NCI-H446 (cell line): ENCODE data around the gene TREX2.
A peak's percentile ranks its signal among the peaks of the same experiment; 100 is the strongest.

Source experiments
- DNase-seq, 2 experiments: peaks; one replicate each; lab custom pipeline; 2025; lab: John Stamatoyannopoulos, UW

Gene TREX2

DNA sequence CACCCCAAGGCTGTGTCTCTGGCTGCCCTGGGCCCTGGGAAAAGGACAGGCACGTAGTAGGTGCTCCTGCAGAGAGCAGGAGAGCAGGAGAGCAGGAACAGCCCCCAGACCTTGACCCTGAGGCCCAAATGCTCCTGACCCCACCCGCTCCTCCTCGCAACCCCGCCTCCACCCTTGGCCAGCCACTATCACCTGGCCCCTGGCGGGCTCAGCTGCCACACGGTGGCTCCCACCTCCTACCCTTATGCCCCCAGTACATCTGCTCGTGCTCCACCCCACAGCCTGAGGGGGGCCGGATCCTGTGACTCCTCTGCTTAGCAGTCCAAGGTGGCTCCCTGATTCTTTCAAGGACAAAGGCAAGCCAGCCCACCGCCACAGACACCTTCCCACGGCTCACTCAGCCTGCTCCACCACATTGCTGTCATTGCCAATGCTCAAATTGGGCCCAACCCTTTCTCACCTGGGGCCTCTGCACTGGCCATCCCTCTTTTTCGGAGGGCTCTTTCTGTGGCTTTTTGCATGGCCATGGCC is 30.0 kb upstream of the TREX2 start:
- DNase-seq: no peak

DNA sequence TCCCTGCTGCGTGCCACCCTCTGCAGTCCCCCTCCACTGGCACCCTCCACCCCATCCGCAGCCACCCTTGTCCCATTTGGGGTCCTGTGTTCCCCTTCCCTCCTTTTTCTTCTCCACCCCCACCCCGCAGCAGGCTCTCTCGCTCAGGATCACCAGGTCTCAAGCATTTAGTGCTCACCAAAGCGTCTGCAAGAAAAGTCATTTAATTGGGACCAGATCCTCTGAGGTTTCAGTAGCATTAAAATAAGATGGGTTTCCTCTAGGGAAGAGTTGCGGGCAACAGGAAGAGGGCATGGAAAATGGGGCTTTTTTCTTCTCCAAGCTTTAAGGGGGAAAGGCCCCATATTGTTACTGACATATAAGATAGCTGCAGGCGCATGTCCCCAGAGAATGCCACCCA is 29.4 kb upstream of the TREX2 start:
- no peak for DNase-seq

DNA sequence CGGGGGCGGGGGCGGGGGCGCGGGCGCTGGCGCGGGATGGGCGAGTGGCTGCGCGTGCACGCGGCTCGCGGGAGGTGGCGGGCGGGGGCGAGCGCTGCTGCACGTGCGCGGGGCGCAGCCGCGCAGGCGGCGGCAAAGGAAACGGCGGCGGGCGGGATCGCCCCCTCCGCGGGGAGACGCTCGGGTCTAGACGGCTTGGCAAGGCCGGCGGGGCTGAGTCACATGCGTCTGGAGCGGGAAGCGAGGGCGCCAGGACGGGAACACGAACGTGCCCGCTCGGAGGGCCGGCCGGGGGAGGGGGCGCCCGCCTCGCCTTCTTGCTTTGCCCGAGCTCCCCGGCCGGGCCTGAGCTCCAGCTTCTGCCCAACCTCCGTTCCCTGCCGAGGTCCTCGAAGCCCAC is 28.9 kb upstream of the TREX2 start:
- no peak for DNase-seq

DNA sequence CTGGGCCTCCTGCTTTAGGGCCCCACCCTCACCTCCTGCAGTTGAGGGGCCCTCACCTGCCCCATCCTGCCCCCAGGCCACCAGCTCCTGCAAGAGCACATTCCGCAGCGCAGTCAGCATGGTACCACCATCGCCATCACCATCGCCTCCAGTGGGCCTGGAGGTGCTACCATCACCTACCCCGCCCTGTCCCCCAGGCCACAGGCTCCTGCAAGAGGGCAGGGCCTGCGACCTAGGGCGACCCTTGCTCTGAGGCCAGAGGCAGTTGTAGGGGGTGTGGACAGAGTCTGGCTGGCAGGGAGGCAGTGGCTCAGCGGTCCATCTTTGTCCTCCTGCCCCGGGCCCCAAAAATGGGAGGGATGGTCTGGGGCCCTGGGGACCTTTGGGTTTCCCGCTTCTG is 28.4 kb upstream of the TREX2 start:
- DNase-seq: no peak

DNA sequence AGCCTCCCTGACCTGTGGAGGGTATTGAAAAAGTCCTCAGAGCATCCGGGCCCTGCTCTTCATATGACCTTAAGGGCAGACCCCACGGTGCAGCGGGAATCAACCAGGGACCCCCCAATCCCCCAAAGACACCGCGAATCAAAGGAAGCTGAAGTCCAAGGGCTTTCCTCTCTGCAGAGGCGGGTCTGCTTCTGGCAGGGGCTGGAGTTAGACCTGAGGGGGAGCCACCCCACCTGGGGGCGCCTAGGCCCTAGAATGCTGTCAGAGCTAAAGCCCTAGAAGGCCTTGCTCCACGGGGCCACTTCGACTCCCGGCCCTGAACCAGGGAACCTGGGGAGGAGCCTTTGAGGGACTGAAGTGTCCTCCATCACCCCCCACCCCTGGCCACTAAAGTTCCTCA is 27.3 kb upstream of the TREX2 start:
- no peak for DNase-seq

DNA sequence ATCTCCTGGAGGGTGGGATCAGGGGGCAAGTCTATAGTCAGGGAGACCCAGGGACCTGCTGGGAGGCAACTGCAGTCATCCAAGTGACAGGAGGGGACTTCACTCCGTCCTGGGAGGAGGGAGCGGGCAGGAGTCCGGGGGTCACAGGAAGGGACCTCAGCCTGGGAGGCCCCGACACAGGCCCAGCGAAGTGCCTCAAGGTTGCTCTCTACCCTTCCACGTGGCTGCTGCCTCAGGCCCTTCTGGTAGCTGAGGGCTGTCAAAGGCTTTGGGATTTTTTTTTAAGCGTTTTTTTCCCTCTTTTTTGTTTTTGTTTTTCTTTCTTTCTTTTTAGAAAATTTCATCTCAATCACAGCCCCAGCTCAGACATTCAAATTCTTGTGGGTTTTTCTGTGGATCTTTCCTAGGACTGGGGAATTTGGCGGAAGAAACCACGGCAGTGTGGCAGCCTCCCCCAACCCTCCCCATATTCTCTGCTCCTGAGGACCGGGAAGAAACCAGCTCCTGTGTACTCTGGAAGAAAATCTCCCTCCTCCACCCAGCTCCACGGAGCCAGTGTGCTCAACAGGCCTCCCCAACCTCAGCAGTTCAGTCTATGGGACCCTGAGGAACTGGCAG is 25.9 kb upstream of the TREX2 start:
- DNase-seq: no peak

DNA sequence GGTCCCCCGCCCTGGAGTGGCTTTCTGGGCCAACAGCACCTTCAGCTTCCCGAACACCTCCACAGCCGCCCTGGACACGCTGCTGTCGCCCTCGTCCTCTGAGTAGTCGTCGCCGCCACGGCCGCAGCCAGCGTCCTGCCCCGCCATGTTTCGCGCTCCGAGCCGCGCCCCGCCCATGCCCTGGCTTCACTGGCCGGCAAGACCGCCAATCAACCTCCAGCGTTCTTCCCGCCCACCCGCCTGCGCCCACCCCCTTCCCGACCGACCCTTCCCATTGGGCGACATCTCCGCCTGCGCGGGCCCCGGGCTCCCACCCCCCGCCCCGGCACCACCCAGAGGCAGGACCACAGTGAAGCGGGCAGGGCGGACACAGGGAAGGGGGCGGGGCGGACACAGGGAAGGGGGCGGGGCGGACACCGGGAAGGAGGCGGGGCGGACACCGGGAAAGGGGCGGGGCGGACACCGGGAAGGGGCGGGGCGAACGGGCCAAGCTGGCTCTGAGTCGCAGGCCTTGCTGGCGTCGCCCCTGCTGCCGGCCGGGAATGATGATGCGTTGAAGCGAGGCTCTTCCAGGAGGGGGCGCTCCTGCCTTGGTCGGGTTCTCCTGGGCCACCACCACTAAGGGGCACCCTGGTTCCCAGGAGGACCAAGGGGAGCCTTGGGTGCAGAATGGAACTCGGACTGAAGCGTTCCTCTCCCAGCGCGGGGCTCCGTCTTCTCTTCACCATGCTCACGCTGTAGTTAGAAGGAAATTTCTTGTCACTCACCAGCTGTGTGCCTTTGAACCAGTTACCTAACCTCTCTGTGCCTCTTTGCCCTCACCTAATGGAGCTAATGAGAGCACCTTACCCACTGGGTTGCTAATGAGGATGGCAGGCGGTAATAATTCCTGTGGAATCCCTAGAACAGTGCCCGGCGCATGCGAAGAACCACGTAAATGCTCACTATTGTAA is 24.8 kb upstream of the TREX2 start, which contains the start of gene HAUS7:
Gene HAUS7 (minus strand): TSS at position 166 of the 953 bp plus-strand sequence. CDS start 19 bp downstream, at position 147.
- DNase-seq: peak; percentile 88 to 92

DNA sequence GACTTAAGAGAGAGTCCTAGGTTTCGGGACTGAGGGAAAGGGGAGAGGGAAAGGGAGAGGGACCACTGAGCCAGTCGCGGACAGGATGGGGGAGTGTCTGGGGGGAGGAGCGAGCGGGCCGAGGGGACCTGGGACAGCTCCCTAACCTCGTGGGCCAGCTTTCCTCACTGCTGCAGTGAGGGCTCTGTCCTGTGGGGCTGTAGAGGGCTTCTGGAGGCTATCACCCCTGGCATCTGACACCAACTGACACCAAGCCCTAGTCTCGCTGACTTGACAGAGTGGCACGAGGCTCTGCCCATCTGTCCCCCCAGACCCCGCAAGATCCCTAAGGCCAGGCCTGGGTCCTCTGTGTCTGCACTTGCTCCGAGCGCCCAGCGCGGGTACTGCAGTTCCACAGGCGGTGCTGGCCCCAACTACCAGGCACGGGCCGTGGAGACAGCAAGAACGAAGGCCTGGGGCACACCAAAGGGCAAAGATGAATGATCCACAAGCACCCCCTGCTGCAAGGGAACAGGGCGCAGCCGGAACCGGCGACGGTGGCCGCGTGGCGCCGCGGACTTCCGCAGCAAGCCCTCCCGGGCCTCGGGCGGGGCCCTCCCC is 24.1 kb upstream of the TREX2 start:
- peak in 1 of 2 experiments; percentile 5 for DNase-seq

DNA sequence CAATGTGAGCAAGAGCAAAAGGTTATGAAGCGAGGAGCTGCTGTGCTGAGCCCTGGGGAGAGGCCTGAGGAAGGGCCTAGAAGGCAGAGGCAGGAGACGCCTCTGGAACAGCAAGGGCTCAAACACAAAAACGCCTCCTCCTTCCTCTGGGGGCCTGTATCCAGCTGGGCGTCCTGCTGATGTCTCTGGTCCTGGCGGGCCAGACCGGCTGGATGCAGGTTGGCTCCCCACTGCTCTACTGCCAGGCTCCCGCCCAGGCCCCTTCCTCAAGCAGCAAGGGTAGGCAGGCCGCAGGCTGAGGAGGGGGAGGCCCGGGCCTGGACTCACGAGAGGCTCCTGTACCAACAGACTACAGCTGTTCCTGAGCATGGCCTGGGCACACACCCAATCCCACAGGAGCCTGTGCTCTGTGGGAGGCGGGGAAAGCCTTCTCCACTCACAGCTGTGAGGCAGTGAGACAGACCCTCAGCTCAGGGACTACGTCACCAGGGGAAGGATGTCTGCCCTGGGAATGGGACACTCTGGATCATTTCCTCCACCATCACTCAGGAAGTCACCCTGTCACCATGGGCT is 22.2 kb upstream of the TREX2 start:
- DNase-seq: peak; percentile 8 to 69

DNA sequence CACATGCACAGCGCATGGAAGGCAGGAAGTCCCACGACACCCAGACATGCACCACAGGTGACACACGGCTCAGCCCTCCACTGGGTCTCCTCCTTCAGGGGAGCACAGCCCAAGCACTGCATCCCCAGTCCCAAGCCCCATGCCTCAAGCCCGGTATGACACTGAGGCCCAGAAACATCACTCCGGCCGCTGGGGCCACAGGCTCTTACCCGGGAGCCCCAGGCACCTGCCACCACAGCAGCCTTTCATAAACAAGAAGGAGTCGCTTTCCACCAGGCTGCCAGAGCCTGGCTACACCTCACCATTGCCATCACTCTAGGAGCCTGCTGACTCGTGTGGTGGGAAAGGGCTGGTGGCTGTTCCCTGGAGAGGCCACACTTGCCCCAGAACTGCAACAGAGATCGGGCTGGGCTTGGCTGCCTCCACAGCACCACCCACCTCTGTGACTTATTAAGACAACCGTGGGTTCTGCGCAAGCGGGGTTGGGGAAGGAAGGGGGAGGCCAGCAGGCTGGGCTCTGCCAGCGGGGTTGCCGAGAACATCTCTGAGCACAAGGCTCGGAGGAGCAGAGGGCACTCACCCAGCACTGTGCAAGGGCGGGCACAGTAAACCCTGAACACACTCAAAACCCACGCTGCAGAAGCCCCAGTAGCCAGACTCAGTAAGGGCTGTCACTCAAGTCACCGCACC is 20.0 kb upstream of the TREX2 start:
- DNase-seq: no peak

DNA sequence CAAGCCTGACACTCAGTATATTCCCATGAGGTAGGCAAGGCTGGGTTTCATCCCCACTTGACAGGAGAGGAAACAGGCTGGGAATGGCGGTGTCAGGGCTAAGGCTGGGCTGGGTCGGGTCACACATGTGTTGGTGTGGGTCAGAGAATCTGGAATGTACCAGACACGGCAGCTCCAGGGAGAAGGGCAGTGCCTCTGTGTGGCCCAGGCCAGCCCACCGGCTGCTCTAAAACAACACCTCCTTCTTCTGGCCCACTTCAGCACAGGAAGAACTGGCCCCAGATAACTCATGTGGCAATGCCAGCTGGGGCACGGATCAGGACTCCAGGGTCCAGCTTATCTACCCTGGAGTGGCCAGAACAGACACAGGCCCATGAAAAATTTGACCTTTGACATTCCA is 18.3 kb upstream of the TREX2 start:
- DNase-seq: no peak

DNA sequence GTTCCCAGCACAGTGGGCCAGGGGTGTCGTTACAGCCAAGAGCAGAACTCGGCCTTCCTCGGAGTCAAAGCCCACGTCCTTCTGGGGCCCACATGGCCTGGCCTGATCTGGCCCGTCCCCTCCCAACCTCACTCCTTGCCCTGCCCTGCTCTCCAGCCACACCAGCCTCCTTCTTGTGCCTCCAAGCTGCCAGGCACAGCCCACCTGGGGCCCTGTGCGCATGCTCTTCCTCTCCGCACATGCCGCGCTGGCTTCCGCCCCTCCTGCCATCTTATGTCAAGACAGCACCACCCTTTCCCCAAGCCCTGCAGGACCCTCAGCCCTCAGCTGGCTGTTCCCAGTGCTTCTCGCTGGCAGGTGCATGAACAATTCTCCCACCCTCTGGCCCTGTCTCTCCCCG is 17.7 kb upstream of the TREX2 start:
- DNase-seq: no peak

DNA sequence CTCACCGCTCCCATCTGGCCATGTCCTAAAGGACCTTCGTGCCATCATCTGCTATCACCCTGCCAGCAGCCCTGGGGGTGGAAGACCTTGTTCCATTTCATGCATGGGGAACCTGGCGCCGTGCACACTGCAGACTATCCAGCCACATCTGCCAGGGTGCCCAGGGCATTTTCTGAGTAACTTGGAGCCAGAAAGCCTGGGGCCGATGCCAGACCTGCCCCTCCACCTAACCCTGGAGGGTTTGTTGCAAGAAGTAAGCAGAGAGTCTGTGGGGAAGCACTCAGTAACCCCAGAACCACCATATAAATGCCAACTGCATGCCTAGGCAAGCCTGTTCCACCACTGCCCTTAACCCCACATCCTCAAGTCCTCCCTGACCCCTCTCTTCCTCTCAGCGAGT is 17.2 kb upstream of the TREX2 start:
- peak; percentile 13 to 79 for DNase-seq

DNA sequence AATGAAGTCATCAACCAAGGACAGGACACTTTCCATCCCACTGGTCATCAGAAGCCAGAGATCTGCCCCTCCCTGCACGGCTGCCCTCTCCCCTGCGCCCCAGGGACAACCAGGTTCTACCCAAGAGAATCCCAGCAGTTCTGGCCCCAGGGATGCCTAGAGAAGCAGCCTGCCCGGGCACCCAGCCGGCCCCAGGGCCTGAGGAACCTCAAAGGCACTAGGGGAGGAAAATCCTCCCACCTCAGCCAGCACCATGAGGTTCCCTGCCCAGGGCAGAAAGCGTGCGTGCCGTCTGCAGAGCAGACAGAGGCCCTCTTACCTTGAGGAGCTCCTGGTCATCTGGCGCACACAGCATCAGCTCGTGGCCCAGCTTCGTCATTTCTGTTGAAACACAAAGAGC is 16.4 kb upstream of the TREX2 start:
- DNase-seq: no peak

DNA sequence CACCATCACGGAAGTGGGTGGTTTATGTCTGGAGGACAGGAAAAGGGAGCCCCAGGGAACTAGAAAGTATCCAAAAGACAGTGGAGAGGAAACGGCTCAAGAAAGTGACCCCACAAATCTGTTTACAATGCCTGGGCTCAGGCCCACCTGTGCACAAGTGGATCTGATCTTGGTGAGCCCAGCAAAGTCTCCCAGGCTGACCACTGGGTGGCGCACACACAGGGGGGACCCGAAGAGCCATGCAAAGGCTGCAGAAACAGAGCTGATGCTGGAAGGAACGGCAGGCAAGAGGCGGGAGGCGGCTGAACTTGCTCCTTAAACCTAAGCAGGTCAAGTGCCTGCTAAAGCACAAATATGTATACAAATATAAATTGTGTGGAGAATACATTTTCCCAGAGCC is 15.0 kb upstream of the TREX2 start:
- peak in 1 of 2 experiments; percentile 32 for DNase-seq

DNA sequence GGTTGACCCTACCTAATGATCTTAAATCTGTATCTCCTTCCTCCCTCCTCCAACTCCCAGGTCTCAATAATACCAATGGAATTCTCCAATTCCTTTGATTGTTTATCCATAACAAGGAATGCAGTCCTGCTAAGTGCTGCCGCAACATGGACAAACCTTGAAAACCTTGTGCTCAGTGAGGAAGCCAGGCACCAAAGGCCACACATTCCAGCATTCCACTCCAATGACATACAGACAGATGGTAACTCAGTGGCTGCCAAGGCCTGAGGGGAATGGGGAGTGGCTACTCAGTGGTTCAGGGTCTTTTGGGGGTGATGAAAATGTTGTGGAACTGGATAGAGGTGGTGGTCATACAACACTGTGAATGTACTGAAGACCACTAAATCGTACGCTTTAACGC is 14.1 kb upstream of the TREX2 start:
- DNase-seq: peak in 1 of 2 experiments; percentile 26

DNA sequence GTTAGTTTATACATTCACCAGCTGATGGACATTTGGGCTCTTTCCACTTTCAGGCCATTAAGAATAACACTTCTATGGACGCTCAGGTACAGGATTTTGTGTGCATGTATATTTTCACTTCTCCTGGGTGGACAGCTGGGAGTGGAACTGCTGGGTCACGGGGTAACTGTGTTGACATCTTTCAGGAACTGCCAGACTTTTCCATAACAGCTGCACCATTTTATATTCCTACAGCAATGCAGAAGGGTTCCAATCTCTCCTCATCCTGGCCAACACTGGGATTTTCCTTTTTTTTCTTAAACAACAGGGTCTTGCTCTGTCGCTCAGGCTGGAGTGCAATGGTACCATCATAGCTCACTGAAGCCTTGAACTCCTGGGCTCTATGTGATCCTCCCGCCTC is 12.6 kb upstream of the TREX2 start:
- no peak for DNase-seq

DNA sequence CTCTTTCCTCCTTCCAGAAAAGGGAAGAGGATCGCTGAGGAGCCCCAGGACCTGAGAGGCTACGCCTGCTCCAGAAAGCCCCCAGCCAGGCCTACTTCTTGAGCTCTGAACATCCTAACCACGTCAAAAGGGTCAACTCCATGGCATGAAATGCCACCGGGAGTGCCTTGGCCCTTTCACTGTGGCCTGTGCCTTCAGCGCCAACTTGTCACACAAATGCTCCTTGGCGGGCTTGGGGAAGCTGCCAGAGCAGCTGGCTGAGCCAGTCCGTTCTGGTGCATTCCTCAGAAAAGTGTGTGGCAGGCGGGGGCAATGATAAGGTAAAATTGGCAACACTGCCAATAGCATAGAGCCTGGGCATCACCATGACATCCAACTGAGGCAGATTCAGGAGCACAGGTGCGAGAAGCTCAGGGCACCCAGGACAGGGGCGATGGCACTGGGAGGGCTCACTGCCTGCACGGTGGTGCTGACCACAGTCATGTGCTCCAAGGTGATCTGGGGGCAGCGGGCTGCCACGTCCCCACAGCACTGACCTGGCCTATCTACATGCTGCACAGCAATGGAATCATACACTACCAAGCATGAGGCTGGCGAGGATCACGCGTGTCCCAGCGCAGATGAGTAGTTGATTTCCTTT is 12.1 kb upstream of the TREX2 start:
- no peak for DNase-seq

DNA sequence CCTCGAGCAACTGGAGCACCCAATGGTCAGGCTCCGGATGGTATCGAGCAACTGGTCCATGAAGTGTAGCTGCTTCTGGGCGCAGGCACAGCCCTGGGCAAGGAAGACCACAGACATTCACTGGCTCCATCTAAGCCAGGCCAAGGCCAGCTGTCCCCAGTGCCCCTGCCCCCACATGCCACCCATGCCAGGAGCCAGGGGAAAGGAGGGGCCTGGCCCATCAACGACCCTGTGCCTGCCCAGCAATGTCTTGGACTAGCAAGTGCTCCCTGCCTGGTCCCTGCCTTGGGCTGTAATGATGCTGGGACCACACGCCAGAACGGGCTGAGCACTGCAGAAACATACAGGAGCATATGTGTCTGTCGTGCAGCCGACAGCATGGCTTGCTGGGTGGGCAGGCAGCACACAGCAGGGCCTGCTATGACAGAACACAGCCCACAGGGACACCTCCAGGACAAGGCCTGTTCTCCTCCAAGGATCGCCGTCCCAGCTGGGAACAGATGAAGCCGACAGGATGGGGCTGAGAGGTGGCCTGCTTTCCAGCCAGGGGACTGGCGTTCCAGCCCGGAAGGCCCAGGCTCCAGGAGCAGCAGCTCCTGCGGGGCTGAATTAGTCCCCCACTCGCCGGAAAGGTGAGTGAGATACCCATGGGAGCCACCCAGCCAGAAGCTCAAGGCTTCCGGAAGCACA is 11.4 kb upstream of the TREX2 start:
- no peak for DNase-seq

DNA sequence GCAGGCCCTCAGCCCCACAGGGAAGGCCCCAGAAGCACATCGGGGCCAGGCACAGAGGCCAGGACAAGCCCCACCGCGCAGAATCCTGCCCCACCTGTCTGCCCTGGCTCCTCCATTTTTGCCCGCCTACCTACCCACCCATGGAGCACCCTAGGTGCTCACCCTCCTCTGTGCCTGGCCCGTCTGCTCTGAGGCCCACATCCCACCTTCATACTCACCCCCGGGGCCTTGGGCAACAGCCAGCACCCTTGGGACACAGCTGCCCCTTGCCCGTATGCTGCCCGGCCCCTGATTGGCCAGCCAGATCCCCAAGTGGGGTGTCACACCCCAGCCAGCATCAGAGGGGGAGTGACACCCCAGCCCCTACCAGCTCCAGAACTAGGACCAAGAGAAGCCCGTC is 10.8 kb upstream of the TREX2 start:
- DNase-seq: no peak

DNA sequence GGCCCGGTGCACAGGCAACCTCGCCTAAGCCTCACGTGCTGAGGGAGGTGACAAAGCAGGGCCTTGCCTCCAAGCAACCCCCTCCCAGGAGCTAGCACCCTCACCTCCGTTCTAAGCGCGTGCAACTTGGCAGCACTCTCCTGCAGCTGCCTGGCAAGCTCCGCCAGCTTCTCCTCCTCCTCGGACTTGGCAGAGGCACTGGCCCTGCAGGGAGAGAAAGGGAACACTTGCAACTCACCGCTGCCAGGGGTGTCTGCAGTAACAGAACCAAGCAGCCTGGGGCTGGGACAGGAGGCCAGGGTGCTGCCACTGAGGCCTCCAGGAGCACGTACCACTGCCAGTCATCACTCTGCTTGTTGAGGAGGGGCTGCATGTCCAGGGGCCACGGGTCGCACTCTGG is 10.3 kb upstream of the TREX2 start:
- DNase-seq: peak in 1 of 2 experiments; percentile 59
